HG03469 (cell line): Measurements from ENCODE around the gene SNTG2.

ENCODE experiments used
- ATAC-seq: cut with Tn5 transposase; IDR thresholded peaks from one replicate; pipeline ENCODE4 v1.9.1; 2021; ENCODE audit warnings: mild to moderate bottlenecking, moderate library complexity, moderate number of reproducible peaks; ENCODE audit not compliant: unreplicated experiment

SNTG2 gene

DNA sequence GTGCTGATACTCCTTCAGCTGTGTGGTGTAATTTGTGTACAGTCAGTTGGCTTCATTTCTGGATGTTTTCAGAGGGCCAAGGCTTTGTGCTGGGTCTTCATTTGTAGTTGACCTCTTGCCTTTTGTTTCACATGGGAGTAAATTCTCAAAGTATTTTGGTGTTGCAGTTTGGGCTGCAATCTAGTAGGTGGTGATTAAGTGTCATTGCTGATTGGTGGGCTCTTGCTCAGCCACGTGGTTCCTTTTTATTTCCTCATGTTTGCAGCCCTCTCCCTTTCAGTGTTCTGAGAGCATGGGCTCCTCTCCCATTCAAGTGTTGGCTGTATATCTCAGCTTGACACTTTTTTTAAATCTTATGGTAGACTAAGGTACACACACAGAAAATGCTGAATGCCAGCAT is 96.8 kb downstream of the SNTG2 start:
- ATAC-seq, result no peak

DNA sequence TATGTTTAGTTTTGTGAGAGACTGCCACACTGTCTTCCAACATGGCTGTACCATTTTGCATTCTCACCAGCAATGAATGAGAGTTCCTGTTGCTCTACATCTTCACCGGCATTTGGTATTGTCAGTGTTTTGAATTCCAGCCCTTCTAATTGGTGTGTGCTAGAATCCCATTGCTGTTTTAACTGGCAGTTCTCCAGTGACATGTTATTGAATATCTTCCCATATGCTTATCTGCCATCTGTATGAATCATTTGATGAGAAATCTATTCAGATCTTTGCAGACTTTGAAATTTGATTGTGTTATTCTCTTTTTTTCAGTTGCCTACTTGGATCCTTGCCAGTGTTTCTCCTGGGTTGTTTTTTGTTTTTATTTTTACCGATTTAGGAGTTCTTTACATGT is 99.0 kb downstream of the SNTG2 start:
- ATAC-seq, result no peak

DNA sequence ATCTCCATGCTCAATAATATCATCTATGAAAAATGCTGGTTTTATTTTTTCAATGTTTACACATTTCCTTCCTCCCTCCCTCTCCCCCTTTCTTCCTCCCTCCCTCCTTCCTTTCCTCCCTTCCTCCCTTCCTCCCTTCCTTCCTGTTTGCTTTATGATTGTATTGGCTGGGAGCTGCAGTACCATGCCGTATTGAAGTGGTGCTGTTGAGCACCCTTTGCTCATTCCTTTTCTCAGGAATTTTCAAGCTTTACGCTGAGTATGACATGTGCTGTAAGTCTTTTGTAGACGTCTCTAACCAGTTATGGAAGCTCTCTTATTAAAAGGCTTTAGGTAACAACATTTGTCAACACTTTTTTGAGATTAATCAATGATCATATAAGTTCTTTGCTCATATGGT is 100.4 kb downstream of the SNTG2 start:
- no peak for ATAC-seq

DNA sequence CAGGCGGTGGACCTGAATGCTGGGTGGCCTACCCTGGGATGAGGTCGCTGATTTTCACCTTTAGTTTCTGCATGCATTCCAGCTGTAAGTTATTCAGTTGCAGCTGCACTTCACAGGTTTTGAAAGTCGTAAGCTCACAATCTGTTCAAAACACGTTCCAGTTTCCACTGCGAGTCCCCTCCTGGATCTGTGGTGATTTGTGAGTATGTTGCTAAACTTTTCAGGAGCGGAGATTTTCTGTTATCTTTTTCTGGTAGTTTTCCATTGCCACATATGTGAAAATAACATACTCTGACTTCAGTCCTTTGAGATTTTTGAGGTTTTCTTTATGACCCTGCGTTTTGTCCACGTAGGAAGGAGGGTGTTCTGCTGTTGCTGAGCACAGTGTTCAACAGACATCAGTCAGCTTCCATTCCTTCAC is 102.1 kb downstream of the SNTG2 start:
- no peak for ATAC-seq

DNA sequence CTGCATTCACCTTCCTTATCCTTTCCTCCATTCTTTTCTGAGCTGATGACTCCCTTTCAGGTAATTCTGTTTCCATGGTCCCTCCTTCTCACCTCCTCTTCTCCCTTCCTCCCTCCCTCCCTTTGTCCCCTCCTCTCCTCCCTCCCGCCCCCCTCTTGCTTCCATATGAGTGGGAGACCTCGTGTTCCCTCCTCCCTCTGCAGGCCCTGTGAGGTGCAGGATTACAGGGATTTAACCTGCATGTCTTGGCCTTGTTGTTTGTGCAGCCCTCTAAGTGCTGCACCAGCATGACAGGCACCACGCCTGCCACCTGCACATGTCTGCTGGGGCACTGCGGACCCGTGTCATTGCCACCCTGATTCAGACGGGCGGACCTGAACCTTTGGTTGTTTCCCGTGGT is 103.1 kb downstream of the SNTG2 start:
- no peak for ATAC-seq

DNA sequence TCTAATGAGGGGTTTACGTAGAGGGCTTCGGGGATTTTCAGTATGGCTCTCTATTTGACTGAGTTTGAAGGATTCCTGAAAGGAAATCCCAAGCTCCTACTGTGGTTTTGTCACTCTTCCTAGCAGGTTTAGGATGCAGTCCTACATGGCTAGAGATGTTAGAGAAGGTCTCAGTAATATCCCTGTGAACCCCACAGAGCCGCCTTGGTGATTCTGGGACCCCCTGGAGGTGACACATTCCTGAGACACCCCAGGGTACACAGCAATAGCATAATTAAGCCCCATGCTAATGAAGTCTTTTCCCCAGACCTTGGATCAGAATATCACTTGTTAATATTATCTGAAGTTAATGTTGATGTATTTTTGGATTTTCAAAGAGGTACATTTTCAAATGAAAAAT is 103.8 kb downstream of the SNTG2 start:
- ATAC-seq, result no peak

DNA sequence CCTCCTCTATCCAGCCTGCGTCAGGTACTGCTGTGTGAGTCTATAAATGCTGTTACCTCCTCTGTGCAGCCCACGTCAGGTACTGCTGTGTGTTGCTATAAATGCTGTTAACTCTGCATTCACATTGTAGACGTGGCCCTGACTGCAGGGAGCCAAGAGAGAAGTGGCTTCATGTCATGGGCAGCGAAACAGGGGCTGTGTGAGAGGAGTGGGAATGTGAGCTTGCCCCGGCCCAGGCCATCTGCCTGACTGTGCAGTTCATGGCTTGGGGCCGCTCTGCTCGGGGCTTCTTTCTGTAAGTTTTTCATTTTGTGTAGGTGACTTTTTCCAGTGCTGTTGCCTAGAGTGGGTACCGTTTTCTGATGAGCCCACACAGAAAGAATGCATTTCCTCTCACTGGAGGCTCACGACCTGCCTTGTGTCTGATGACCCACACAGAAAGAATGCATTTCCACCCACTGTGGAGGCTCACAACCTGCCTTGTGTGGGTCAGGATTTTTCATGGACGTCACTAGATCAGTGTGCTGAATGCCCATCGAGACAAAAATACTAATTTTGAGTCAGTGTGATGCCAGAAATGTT is 104.5 kb downstream of the SNTG2 start:
- ATAC-seq, result no peak

DNA sequence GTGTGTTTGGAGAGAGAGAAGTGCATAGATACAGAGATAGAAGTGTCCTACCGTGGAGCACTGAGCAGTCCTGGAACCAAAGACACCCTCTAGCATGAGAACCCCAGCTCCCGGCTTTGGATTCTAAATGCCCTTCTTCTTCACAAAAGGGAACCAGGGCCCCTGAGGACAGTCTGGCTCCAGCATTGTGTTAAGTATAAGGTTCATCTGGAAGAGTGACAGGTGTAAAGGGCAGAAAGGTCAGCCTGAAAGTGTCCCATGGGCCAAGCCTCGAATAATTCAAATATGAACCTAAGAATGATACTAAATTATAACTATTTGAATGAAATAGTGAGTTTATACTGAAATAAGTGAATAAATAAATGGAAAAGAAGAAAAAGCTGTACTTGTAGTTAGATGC is 109.7 kb downstream of the SNTG2 start:
- ATAC-seq, result no peak

DNA sequence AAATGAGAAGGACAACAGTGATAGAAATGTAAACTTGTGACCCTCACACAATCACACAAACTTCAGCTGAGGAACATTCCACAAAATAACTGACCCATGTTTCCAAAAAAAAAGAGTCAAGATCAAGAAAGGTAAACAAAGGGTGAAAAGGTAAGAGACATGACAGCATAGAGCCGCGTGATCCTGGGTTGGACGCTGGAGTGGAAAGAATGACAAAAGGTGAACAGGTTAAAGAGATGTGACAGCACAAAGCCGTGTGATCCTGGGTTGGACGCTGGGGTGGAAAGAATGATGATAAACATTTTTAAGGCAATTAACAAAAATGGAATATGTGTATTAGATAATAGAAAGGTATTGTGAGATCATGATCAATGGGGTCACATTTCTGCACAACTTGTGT is 110.3 kb downstream of the SNTG2 start:
- ATAC-seq, result no peak

DNA sequence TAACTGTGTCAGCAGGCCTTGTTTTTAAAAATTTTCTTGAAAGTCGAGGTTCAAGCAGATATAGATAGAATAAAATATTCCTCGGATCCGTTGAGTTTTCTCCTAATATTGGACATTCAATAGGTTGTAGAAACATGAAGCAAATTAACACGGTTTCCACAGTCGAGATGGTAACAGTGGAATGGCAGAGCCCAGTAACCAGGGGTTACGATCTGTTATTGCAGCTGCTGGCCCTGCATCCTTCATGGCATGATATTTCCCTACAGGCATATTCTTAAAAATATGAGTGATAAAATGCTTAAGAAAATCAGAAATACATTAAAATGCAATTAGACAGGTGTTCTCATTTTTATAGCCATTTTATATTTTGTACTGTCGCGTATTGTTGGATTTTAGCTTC is 117.6 kb downstream of the SNTG2 start:
- ATAC-seq, result no peak

DNA sequence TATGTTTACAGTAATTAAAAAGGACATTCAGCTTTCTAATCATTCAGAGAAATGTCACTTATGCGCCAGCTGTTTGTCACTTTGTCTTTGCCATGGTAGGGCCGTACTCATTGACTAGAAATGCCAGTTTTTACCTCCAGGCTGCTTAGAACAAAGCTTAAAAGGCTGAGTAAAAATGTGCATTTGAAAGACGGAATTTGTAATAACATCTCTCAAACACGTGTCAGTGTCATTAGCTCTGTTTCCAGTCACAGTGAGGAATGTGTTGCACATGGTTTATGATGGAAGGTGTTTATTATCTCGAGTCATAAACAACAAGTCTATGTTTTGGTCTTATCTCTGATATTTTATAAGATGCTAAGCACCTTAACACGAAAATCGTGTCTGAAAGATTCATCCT is 118.2 kb downstream of the SNTG2 start:
- ATAC-seq, result no peak

DNA sequence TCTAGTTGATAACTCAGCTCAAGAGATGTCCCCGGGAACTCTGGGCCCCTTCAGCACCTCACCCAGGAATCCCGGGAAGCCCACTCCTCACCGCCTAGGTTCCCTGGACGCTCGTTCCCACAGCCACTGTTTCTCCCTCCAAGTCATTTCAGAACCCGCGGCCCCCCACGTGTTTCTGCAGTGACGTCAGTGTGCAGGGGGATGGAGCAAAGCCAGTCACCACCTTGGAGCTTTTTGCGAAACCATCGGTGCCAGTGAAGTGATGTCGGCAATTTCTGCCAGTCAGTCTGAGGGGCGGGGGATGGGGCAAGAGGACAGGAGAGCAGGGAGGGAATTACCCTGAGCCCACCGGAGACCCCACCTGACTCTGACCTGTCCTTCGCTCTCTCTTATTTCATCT is 119.2 kb downstream of the SNTG2 start:
- no peak for ATAC-seq

DNA sequence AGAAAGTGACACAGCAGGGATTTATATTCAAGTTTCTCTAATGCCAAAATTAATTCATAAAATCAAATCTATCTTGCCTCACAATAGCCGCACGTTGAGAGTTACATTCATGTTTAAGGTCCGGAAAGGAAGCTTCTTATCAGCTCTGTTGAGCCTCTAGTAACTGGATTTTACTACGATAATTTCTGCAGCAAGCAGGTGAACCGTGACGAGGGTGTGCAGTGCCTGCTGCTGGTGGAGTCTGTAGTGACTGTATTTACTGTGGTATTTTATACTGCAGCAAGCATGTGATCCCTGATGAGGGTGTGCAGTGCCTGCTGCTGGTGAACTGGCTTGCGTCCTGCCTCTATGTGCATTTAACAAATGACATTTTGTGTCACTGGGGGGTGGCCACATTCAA is 120.0 kb downstream of the SNTG2 start:
- no peak for ATAC-seq

DNA sequence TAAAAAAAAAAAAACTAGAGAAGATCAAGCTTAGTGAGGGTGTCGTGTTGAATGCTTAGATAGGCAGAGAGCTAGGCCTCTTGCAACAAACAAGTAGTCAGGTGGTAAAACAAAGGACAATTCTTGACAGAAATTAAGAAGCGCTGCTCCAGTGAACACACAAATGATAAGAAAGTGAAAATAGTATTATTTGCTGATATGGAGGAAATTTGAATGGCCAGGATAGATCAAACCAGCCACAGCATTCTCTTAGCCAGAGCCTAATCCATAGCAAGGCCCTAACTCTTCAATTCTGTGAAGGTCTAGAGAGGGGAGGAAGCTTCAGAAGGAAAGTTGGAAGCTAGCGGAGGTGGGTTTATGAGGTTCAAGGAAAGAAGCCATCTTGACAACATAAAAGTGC is 121.0 kb downstream of the SNTG2 start:
- ATAC-seq, result no peak

DNA sequence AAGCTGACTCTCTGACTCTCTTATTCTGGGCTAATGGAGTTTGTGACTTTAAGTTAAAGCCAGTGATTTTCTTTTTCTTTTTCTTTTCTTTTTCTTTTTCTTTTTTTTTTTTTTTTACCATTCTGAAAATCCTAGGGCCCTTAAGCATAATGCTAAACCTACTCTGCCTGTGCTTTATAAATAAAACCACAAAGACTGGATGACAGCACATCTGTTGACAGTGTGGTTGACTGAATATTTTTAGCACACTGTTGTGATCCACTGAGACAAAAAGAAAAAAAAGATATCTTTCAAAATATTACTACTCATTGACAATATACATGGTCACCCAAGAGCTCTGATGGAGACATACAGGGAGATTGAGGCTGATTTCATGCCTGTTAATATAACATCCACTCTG is 121.6 kb downstream of the SNTG2 start:
- ATAC-seq, result no peak

DNA sequence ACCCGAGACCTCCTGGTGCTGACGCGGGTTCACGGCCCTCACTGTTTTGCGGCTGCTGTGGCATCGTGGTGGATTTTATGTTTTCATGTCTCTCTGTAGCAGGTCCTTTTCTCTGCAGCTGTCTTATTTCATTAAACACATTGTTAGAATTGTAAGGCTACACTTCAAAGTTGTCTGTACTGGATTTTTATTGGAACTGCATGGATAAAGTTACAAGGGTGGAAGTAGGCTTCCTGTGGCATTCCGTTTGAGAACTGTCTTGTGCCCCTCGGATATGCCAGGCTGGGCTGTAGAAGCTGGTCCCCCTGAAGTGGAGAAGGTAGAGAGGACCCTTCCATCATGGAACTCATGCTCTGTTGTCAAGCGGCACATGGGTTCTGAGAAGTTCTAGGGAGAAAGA is 127.3 kb downstream of the SNTG2 start:
- no peak for ATAC-seq

DNA sequence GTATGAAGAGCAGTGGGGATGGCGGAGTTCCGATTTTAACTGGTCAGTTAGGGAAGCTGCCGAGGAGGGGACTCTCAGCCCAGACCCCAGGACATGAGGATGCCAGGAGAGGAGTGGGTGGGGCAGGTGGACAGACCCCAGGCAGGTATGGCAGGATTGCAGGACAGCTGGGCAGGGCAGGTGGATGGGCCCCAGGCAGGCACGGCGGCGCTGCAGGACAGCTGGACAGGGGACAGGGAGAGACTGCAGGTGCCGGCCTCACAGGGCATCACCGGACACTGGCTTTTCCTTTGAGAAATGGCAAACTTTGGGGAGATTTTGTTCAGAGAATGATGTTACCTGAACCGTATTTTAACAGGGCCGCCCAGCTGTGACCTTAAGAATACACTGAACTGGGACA is 127.7 kb downstream of the SNTG2 start:
- ATAC-seq, result no peak

DNA sequence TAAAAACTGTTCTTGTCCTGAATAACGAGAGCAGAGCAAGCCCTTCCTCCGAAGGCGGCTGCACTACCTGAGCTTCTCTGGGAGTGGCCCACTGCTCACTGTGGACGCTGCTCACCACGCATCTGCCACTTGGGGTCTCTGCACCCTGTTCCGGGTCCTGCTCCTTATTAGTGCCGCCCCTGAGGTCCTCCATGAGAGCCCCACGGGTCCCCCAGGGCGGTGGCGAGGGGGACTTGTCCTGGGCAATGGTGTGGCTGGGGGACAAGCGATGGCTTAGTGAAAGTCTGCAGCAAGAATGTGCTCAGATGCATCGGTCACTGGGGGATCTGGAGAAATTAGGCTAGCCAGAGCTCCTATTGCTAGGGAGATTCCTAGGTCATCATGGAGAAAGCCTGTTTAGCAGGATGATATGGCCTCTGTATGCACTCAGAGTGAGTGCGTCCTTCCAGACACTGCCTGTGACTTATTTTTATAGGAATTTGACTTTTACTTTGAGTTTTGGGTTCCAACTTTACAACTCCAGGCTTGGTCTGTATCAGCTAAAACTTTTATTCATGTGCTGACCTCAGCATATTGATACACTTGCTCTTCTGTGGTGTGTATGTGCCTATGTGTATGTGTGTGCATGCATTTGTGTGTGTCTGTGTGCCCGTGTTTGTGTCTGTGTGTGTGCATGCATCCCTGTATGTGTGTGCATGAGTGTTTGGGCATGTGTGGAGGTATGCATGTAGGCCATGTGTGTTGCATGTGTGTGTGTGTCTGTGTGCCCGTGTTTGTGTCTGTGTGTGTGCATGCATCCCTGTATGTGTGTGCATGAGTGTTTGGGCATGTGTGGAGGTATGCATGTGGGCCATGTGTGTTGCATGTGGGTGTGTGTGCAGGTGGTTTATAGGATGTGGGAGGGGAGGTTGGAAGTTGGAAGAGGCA is 129.5 kb downstream of the SNTG2 start:
- ATAC-seq, result no peak

DNA sequence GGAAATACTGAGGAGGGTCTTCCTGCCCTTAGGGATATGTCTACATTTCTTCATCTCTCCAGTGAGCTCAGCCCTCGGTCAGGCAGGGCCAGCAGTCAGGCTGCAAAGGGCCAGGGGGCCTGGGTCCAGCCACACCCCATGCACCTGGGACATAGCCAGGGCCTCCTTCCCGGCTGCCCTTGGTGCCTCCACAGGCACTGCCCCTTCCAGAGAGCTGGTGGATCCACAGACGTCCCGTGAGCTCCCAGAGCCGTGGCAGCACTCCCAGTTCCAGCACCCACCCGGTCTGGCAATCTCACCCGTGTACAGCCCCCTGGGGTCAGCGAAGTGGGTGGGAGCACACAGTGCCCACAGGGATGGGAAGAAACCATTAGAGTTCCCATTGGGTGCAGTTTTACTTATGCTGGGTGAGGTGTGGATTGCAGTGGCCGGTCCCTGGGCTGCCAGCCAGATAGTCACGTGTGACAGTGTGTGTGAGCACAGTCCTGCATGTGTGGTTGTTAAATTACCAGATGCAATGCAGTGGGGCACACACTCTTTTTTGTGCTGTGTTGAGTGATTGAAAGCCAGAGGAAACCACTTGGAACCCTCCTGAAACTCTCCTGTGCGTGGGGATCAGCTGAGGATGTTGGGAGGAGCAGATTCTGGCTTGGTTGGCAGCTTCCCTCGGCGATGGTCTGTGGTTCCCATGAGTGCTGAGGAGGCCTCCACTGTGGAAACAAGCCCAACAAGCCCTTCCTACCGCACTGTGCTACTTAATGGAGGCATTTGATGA is 131.0 kb downstream of the SNTG2 start:
- no peak for ATAC-seq

DNA sequence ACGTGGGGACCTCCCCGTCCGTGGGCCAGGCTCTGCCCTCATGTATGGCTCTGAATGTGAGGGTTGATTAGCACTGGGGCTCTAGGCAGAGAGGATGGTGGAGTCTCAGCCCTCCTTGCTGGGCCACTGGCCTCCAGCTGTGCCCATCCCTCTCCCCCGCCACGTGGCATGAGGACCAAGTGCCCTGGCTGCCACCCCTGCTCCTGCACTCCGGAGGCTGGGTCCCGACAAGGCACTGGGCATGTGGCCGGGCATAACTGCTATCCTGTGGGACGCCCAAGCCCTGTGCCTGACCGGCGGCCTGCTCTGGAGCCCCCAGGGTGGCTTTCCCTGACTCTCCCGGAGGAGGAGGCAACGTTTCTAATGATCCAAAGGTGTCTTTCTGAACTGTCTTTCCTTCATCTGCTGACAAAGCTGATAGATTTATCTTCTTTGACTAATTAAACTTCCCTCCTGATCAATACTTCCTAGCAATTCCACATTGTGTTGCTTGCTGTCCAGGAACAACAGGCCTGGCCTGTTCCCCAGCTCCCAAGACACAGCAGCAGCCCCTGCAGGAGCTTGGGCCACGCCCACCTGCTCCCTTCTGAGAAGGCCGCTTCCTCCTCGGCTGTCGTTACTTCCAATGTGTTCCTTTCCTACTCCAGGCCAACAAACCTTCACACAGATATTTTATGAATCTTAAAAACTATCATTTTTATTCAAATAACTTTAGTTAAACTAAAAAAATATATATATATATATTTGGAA is 132.0 kb downstream of the SNTG2 start:
- no peak for ATAC-seq

DNA sequence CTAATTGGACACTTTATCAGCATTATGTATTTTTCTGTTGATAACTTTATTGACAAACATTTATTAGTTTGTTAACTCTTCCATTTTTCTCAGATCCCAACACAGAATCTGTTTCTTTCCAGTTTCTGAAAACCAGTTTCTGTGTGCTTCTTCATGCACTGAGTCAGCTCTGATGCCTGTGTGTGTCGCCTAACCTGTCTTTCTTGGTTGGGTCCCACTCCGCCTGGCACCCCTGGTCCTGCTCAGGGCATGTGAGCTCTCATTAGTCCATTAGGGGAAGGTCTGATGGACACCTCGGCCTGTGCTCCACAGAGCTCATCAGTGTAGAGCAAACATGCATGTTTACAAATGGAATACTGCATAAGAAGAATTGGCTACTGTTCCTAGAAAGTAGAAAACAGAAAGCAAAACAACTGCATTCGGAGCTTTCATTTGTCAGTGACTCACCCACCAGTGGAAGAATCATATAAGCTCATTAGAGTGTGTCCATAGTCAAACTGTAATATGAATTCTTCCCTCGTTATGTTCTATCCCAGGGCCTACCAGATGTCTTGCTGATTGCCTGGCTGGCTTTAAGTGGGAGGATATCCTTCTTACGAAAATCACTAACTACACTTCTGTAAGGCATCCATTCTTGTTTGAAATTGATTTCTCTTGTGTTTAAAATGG is 137.7 kb downstream of the SNTG2 start:
- ATAC-seq, result no peak
